A549 (cell line): ENCODE data around the gene GPX7. TPM values are rescaled to one million over a fixed set of nuclear protein-coding genes. Genes with fewer than 3 reads are reported as not detected.
A peak's percentile ranks its signal among the peaks of the same experiment; 100 is the strongest.

Source experiments
- ATAC-seq, 2 experiments: fragments of 200-7000 bp in 1 of 2; fragments of >200 bp in 1 of 2; cut with Nextera tagmentation in 1 of 2; cut with Tn5 transposase in 1 of 2; 3 replicates each; pipeline versions ENCODE4 v1.8.0 to v1.9.1; 2018 to 2020; ENCODE audit warnings: mild to moderate bottlenecking in 1 of 2, moderate library complexity in 1 of 2
- CTCF ChIA-PET: fragments of 300-600 bp; sonication (Branson Sonifier 250); formaldehyde crosslinking; extraction: SDS; loops from one replicate; lab custom pipeline; 2021; ENCODE audit warnings: antibody characterized with exemption, inconsistent platforms; lab: Yijun Ruan, JAX
- POLR2A ChIA-PET: fragments of 350-600 bp; formaldehyde crosslinking; extraction: SDS; loops from one replicate; lab custom pipeline; 2021; ENCODE audit warnings: antibody characterized with exemption, inconsistent platforms; lab: Yijun Ruan, JAX
- DNase-seq, 2 experiments: peaks; one replicate each; pipeline versions ENCODE4 v3.0.0 to v3.0.0-alpha.2; 2011 to 2016; ENCODE audit warnings: low read depth in 1 of 2, low spot score in 1 of 2
- FAIRE-seq: peaks from 2 replicates; lab custom pipeline; 2011; peaks lifted over from hg19 to GRCh38; lab: Jason Lieb, UNC
- H3K27ac ChIP-seq, 2 experiments: fragments of >200 bp; sonication (Bioruptor Twin); formaldehyde crosslinking; 3 replicates each; pipeline ENCODE4 v1.5.1; 2016 to 2017
- H3K4me1 ChIP-seq: fragments of >200 bp; sonication (Bioruptor Twin); formaldehyde crosslinking; 3 replicates; pipeline ENCODE4 v1.6.1; 2016
- H3K4me2 ChIP-seq: fragments of >200 bp; sonication (Bioruptor Twin); formaldehyde crosslinking; 3 replicates; pipeline ENCODE4 v1.6.1; 2016
- H3K4me3 ChIP-seq: fragments of >200 bp; sonication (Bioruptor Twin); formaldehyde crosslinking; 3 replicates; pipeline ENCODE4 v1.5.1; 2016
- H3K9me3 ChIP-seq: fragments of >200 bp; sonication (Bioruptor Twin); formaldehyde crosslinking; 3 replicates; pipeline ENCODE4 v1.6.1; 2016
- ATOH8 ChIP-seq: fragments of 250-450 bp; sonication (Bioruptor Pico); IDR thresholded peaks from 2 replicates; pipeline ENCODE4 v1.5.0; 2020; ENCODE audit warnings: low read depth, mild to moderate bottlenecking, moderate library complexity
- CHD2 ChIP-seq: fragments of 150-350 bp; IDR thresholded peaks from 2 replicates; pipeline ENCODE4 v1.6.1; 2014; ENCODE audit warnings: low read length; ENCODE audit not compliant: partially characterized antibody
- EHF ChIP-seq: fragments of 250-450 bp; sonication (Bioruptor Pico); IDR thresholded peaks from 2 replicates; pipeline ENCODE4 v1.5.0; 2020; ENCODE audit warnings: mild to moderate bottlenecking
- EHMT2 ChIP-seq: fragments of 200-600 bp; sonication (generic); IDR thresholded peaks from 2 replicates; pipeline ENCODE4 v1.6.1; 2016; ENCODE audit warnings: antibody characterized with exemption, low read depth, mild to moderate bottlenecking, moderate library complexity
- HDAC2 ChIP-seq: fragments of 200-600 bp; sonication (generic); IDR thresholded peaks from 2 replicates; pipeline ENCODE4 v1.6.1; 2016
- HEYL ChIP-seq: fragments of 250-450 bp; sonication (Bioruptor Pico); IDR thresholded peaks from 2 replicates; pipeline ENCODE4 v1.8.0; 2021; ENCODE audit warnings: mild to moderate bottlenecking, moderate library complexity
- KDM1A ChIP-seq: fragments of 200-600 bp; sonication (generic); IDR thresholded peaks from 2 replicates; pipeline ENCODE4 v1.6.1; 2016; ENCODE audit warnings: low read depth, mild to moderate bottlenecking
- NR3C1 ChIP-seq: fragments of >200 bp; sonication (Bioruptor Twin); formaldehyde crosslinking; IDR thresholded peaks from 3 replicates; pipeline ENCODE4 v1.6.1; 2017
- RAD21 ChIP-seq, 2 experiments: fragments of >200 bp in 1 of 2; sonication (Bioruptor Twin) in 1 of 2; formaldehyde crosslinking in 1 of 2; IDR thresholded peaks in 1 of 2; conservative IDR thresholded peaks in 1 of 2; 2 replicates in 1 of 2; 3 replicates in 1 of 2; pipeline ENCODE4 v1.6.1; 2012 to 2018; ENCODE audit warnings: inconsistent platforms in 1 of 2
- RCOR1 ChIP-seq: fragments of 150-350 bp; IDR thresholded peaks from 2 replicates; pipeline ENCODE4 v1.6.1; 2014; ENCODE audit warnings: antibody characterized with exemption, low read length, low read depth
- WGBS: methylation state at CpG from one replicate; pipeline ENCODE4 v1.1.6; 2017; ENCODE audit errors: missing lambda C conversion rate; 5-methylcytosine and 5-hydroxymethylcytosine counted together
- polyA plus RNA-seq, 4 experiments: library from polyadenylated mRNA; depleted of rRNA in 3 of 4; stranded (reverse); fragments of >200 nt; fragmentation: RNase III in 1 of 4; extraction: RNeasy Plus Mini Kit Qiagen cat#74134 plus additional on column Dnase treatment in 1 of 4; gene quantifications; 2 replicates in 3 of 4; 3 replicates in 1 of 4; pipeline ENCODE4 v1.2.3, GENCODE V29; 2011 to 2017
- TF ChIP-seq, protein P1 (sequence below): IDR thresholded peaks from 2 replicates; pipeline ENCODE4 v1.6.1; 2012
- TF ChIP-seq, protein P2 (sequence below): IDR thresholded peaks from 2 replicates; pipeline ENCODE4 v1.6.1; 2012; ENCODE audit warnings: low read depth, borderline replicate concordance

The GPX7 gene
- polyA plus RNA-seq, 2 of the 4 experiments (the other 2 are of a cell fraction), result not detected

DNA sequence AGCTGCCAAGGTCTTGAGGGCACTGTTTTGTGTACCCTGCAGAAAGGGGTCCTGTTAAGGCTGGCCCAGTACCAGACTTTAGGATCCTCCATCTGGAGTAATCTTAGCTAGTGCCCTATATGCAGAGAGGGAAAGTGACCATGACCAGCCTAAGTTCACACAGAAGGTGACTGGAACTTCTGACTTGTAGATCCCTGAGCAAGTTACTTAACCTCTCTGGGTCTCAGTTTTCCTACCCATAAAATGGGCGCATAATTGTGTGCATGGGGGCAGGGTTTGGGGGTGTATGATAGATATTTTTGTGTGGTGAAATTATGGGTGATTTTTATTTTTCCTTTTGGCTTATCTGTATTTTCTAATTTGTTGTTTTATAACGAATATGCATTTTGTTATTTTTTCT, 27.5 kb downstream of the GPX7 start:
- no peak for FAIRE-seq
- H3K4me1 ChIP-seq, result 0 out of 3 replicates have a peak, but pooled peaks cover 4% of the 10 kb centered on the region
- no peak overlapping the region for H3K4me3 ChIP-seq
- no peak overlapping the region for H3K27ac ChIP-seq
- ChIA-PET POLR2A (no interaction called here), CTCF (interaction anchor here (1.1 kb wide), 1 partner anchor 36 kb away, joined by 3 read pairs; no protein-coding TSS in a partner anchor)
- 78% methylated on average over 2 of the region's 2 CpGs for WGBS
- TF ChIP-seq HDAC2, result 0 out of 2 replicates have a peak, but pooled peaks have one; percentile 30
- TF ChIP-seq RAD21 (conservative IDR thresholded peaks at IDR 0.05 in 1 of 2, IDR thresholded peaks at IDR 0.05 in 1 of 2), result no peak
- no peak for DNase-seq
- peak in 1 of 2 experiments; percentile 30; a peak in 1 of 6 replicates for ATAC-seq
- no peak overlapping the region for H3K4me2 ChIP-seq
- no peaks in the 10 kb centered on the region for H3K9me3 ChIP-seq

DNA sequence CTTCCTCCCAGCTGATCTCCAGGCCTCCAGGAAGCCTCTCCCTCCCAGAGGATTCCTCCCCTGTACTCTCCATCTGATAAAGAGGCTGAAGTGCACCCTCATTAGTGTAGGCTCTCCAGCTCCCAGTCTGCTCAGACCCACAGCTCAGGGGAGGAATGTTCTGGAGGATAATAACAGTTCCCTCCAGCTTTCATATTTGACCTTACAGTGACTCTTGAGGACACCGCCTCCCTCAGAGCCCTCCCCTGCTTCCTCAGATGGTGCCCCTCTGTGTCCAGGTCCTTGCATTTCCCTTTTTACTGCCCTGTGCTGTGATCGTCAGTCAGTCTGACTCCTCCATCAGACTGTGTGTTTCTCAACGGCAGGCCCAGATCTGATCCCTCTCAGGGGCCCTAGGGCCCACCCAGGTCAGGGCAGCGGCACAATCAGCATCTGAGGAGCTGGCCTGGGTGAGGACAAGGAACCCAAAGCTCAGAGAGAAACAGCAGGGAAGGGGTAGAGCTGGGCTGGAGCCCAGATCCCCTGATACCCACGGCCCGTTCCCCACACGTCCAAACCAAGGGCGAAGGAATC, 29.7 kb downstream of the GPX7 start:
- H3K4me2 ChIP-seq, result no peak overlapping the region
- FAIRE-seq (no peak), DNase-seq (no peak), ATAC-seq (no peak)
- no peaks in the 10 kb centered on the region for H3K9me3 ChIP-seq
- peaks cover 5% of the 10 kb centered on the region; the same call in 1 of the 3 replicates for H3K4me1 ChIP-seq
- ChIA-PET POLR2A (no interaction called here), CTCF (interaction anchor here (0.7 to 1.5 kb wide), 3 partner anchors 9 to 54 kb away, joined by 3 to 5 read pairs (median 3); no protein-coding TSS in a partner anchor)
- no peak overlapping the region for H3K4me3 ChIP-seq
- no peak overlapping the region for H3K27ac ChIP-seq
- WGBS, result 87% methylated on average over 8 of the region's 8 CpGs
- TF ChIP-seq RCOR1, result no peak
- TF ChIP-seq HEYL (CRISPR knock-in tag), result no peak
- no peak for TF ChIP-seq KDM1A
- no peak for TF ChIP-seq EHMT2
- no peak for TF ChIP-seq NR3C1

GRCh38 chr1:52632732-52633290, 30.6 kb downstream of the GPX7 start, which contains the start of gene SHISAL2A:
TSS of gene SHISAL2A (plus strand) at chr1:52633168. CDS start at chr1:52633494, 326 bp downstream.
- CTCF ChIA-PET, result interaction anchor here (0.7 to 1.5 kb wide), 3 partner anchors 9 to 53 kb away, joined by 3 to 5 read pairs (median 3); no protein-coding TSS in a partner anchor
- Histone ChIP-seq H3K4me2 (peak within 1 kb of the TSS; percentile 86), H3K4me1 (peaks cover 9% of the 10 kb centered on the region; the same call in 1 of the 3 replicates)
- FAIRE-seq, result no peak
- TF ChIP-seq, protein P1, sequence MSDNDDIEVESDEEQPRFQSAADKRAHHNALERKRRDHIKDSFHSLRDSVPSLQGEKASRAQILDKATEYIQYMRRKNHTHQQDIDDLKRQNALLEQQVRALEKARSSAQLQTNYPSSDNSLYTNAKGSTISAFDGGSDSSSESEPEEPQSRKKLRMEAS, result peak; percentile 51; the same call in 1 of the 2 replicates
- TF ChIP-seq, protein P2, sequence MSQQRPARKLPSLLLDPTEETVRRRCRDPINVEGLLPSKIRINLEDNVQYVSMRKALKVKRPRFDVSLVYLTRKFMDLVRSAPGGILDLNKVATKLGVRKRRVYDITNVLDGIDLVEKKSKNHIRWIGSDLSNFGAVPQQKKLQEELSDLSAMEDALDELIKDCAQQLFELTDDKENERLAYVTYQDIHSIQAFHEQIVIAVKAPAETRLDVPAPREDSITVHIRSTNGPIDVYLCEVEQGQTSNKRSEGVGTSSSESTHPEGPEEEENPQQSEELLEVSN, result peak; percentile 63
- no peak for TF ChIP-seq RCOR1
- no peak for TF ChIP-seq ATOH8 (CRISPR knock-in tag)
- no peak for TF ChIP-seq EHF
- TF ChIP-seq, all 56 proteins: peak for 2
- DNase-seq, result no peak
- WGBS, result 77% methylated on average over 19 of the region's 53 CpGs
- peak; percentile 31 to 41; a peak in 4 of 6 replicates for ATAC-seq
- H3K27ac ChIP-seq, result peak within 1 kb of the TSS; percentile 56 to 78; a peak in 5 of 6 replicates
- POLR2A ChIA-PET, result interaction anchor here (1.0 kb wide), 1 partner anchor 8 kb away, joined by 10 read pairs; no protein-coding TSS in a partner anchor
- no peaks in the 10 kb centered on the region for H3K9me3 ChIP-seq
- H3K4me3 ChIP-seq, result peak within 1 kb of the TSS; percentile 45

DNA sequence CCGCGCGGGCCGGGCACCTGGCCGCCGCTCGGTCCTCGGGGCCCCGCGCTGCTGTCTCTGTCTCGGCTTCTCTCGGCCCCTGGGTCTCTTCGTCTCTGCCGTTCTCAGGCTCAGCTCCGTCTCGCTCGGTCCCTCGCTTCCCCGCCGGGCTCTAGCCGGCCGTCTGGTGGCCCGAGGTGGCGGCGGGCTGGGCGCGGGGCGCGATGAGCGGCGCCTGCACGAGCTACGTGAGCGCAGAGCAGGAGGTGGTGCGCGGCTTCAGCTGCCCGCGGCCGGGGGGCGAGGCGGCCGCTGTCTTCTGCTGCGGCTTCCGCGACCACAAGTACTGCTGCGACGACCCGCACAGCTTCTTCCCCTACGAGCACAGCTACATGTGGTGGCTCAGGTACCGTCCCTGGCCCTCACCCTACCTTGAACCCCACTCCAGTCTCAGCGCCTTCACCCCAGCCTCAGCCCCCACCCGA, 31.2 kb downstream of the GPX7 start:
- FAIRE-seq (no peak), ATAC-seq (peak in 1 of 2 experiments; percentile 20; a peak in 1 of 6 replicates), DNase-seq (no peak)
- ChIA-PET POLR2A (interaction anchor here (1.0 kb wide), 1 partner anchor 8 kb away, joined by 10 read pairs; no protein-coding TSS in a partner anchor), CTCF (interaction anchor here (0.7 kb wide), 1 partner anchor 9 kb away, joined by 3 read pairs; no protein-coding TSS in a partner anchor)
- peaks cover 9% of the 10 kb centered on the region; the same call in 1 of the 3 replicates for H3K4me1 ChIP-seq
- H3K4me2 ChIP-seq, result peak overlapping the region; percentile 86
- no peaks in the 10 kb centered on the region for H3K9me3 ChIP-seq
- WGBS, result 63% methylated on average over 3 of the region's 52 CpGs
- peak overlapping the region; percentile 45 for H3K4me3 ChIP-seq
- H3K27ac ChIP-seq, result peak overlapping the region; percentile 56 to 78; a peak in 5 of 6 replicates
- no peak for TF ChIP-seq CHD2
- TF ChIP-seq, all 56 proteins: peak for 0
